ENCODE measurements around the gene WDPCP. TPM values are rescaled to one million over a fixed set of nuclear protein-coding genes. Genes with fewer than 3 reads are reported as not detected.
"Not testable (repeated sequence)": the region's sequence is repeated elsewhere in the genome, so short reads cannot be mapped to it uniquely, and the experiment has no call there.

WDPCP gene
- total RNA-seq, 1 donor from 2014 or later, result 24.5 TPM

DNA sequence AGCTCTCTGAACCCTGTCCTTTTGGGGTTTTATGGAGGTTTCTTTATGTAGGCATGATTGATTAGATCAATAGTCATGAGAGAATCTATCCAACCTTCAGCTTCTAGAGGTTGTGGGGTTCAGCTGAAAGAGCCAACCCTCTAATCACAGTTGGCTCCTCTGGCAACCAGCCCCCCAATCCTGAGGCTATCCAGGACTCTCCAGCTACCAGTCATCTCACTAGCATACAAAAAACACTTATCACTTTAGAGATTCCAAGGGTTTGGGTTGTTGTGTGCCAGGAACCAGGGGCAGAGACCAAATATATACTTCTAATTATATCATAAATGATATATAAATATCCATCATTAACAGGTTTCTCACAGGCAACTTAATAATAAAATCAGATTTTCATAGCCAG is 11.7 kb downstream of the WDPCP start:
- H3K36me3 ChIP-seq (ENCODE audit: control insufficient read depth in 3 of 3, insufficient read depth in 3 of 3, low read length in 3 of 3), result no peaks in the 10 kb centered on the region
- no peak overlapping the region for H3K9ac ChIP-seq (ENCODE audit: low read depth in 1 of 3, low read length in 3 of 3)
- no peak overlapping the region for H3K27ac ChIP-seq (ENCODE audit: low read depth, low read length)
- H3K4me3 ChIP-seq (ENCODE audit: low read length in 3 of 3), result no peak overlapping the region
- H3K9me3 ChIP-seq (ENCODE audit: control insufficient read depth in 3 of 3, low read length in 3 of 3), result no peaks in the 10 kb centered on the region
- H3K4me1 ChIP-seq (ENCODE audit: control insufficient read depth in 3 of 3, insufficient read depth in 3 of 3, low read length in 3 of 3), result no peaks in the 10 kb centered on the region
- H3K27me3 ChIP-seq (ENCODE audit: control insufficient read depth in 3 of 3, insufficient read depth in 3 of 3, low read length in 3 of 3), result no peaks in the 10 kb centered on the region

DNA sequence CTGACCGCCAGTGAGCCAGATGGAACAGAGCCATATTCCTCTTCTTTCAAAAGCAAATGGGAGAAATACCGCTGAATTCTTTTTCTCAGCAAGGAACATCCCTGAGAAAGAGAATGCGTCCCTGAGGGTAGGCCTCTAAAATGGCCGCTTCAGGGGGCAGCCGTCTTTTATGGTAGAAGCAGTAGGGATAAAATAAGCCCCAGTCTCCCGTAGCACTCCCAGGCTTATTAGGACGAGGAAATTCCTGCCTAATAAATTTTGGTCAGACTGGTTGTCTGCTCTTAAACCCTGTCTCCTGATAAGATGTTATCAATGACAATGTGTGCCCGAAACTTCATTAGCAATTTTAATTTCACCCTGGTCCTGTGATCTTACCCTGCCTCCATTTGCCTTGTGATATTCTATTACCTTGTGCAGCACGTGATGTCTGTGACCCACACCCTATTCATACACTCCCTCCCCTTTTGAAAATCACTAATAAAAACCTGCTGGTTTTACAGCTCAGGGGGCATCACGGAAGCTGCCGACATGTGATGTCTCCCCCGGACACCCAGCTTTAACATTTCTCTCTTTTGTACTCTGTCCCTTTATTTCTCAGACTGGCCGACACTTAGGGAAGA is 14.4 kb downstream of the WDPCP start:
- not testable (repeated sequence) for H3K4me3 ChIP-seq (ENCODE audit: low read length in 3 of 3); H3K9me3 ChIP-seq (ENCODE audit: control insufficient read depth in 3 of 3, low read length in 3 of 3); H3K27me3 ChIP-seq (ENCODE audit: control insufficient read depth in 3 of 3, insufficient read depth in 3 of 3, low read length in 3 of 3); H3K4me1 ChIP-seq (ENCODE audit: control insufficient read depth in 3 of 3, insufficient read depth in 3 of 3, low read length in 3 of 3); H3K9ac ChIP-seq (ENCODE audit: low read depth in 1 of 3, low read length in 3 of 3); H3K36me3 ChIP-seq (ENCODE audit: control insufficient read depth in 3 of 3, insufficient read depth in 3 of 3, low read length in 3 of 3); H3K27ac ChIP-seq (ENCODE audit: low read depth, low read length)

DNA sequence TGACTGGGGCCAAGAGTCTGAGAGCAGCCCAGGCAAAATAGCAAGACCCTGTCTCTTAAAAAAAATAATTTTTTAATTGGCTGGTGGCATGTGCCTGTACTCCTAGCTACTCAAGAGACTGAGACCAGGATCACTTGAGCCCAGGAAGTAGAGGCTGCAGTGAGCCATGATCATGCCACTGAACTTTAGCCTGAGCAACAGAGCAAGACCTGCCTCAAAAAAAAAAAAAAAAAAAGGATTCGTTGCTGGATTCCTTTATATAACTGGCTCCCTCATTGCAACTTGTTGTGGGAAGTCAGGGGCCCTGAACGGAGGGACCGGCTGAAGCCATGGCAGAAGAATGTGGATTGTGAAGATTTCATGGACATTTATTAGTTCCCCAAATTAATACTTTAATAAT is 15.3 kb downstream of the WDPCP start:
- H3K9ac ChIP-seq (ENCODE audit: low read depth in 1 of 3, low read length in 3 of 3); H3K4me3 ChIP-seq (ENCODE audit: low read length in 3 of 3); H3K27me3 ChIP-seq (ENCODE audit: control insufficient read depth in 3 of 3, insufficient read depth in 3 of 3, low read length in 3 of 3); H3K9me3 ChIP-seq (ENCODE audit: control insufficient read depth in 3 of 3, low read length in 3 of 3); H3K36me3 ChIP-seq (ENCODE audit: control insufficient read depth in 3 of 3, insufficient read depth in 3 of 3, low read length in 3 of 3); H3K4me1 ChIP-seq (ENCODE audit: control insufficient read depth in 3 of 3, insufficient read depth in 3 of 3, low read length in 3 of 3); H3K27ac ChIP-seq (ENCODE audit: low read depth, low read length): not testable (repeated sequence)

DNA sequence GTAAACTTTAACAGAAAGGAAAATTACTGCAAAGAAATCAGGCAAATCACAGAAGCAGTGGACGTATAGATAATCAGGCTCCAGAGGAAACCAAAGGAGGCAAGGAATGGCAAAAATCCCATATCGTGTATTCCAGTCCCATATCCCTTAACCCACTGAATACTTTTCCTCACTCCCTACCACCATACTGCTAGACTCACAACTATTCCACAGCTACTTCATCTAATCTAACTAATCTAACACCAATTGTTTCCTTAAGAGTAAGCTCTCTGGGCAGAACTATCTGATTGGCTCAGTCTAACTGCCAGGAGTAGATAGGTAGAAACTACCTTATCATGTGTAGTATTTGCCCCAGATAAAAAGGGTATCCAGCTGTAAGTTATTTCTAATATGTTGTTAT is 16.3 kb downstream of the WDPCP start:
- H3K27me3 ChIP-seq (ENCODE audit: control insufficient read depth in 3 of 3, insufficient read depth in 3 of 3, low read length in 3 of 3), result no peaks in the 10 kb centered on the region
- H3K9me3 ChIP-seq (ENCODE audit: control insufficient read depth in 3 of 3, low read length in 3 of 3), result no peaks in the 10 kb centered on the region
- H3K4me3 ChIP-seq (ENCODE audit: low read length in 3 of 3), result no peak overlapping the region
- H3K9ac ChIP-seq (ENCODE audit: low read depth in 1 of 3, low read length in 3 of 3), result no peak overlapping the region
- no peaks in the 10 kb centered on the region for H3K4me1 ChIP-seq (ENCODE audit: control insufficient read depth in 3 of 3, insufficient read depth in 3 of 3, low read length in 3 of 3)
- no peak overlapping the region for H3K27ac ChIP-seq (ENCODE audit: low read depth, low read length)
- H3K36me3 ChIP-seq (ENCODE audit: control insufficient read depth in 3 of 3, insufficient read depth in 3 of 3, low read length in 3 of 3), result no peaks in the 10 kb centered on the region

DNA sequence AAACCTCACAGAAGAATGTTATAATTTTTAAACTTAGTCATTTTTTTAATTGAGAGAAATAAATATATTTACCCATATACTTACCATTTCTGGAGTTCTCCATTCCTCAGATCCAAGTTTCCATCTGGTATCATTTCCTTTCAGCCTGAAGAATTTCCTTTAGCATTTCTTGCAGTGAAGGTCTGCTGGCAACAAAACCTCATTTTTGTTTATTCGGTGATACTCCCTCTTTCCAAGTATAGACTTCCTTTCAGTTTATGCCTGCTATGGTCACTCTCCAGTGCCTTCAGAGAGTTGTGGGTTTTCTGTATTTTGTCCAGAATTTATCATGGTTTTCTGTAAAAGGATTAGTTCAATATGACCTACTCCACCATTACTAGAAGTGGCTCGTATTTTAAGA is 17.0 kb downstream of the WDPCP start:
- Histone ChIP-seq H3K36me3 (ENCODE audit: control insufficient read depth in 3 of 3, insufficient read depth in 3 of 3, low read length in 3 of 3) (no peaks in the 10 kb centered on the region), H3K4me1 (ENCODE audit: control insufficient read depth in 3 of 3, insufficient read depth in 3 of 3, low read length in 3 of 3) (no peaks in the 10 kb centered on the region), H3K27ac (ENCODE audit: low read depth, low read length) (no peak overlapping the region), H3K4me3 (ENCODE audit: low read length in 3 of 3) (no peak overlapping the region), H3K9ac (ENCODE audit: low read depth in 1 of 3, low read length in 3 of 3) (no peak overlapping the region), H3K9me3 (ENCODE audit: control insufficient read depth in 3 of 3, low read length in 3 of 3) (no peaks in the 10 kb centered on the region), H3K27me3 (ENCODE audit: control insufficient read depth in 3 of 3, insufficient read depth in 3 of 3, low read length in 3 of 3) (no peaks in the 10 kb centered on the region)

DNA sequence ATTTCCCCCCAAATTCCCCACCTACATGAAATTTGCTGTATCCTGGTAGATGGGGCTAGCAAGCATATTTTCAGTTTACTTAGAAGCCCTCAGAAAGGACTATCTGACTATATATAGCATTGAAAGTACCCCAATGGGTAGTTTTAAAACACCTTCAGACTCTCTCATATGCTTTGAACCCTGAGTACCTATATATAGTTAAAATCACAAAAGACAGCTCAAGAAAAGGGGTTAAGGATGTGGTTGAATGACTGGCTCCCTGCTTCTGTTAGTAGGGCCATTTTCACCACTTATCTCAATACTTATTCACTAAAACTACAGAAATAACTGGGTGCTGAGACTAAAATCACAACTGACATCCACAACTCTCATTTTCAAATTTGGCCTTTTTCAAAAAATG is 18.5 kb downstream of the WDPCP start:
- Histone ChIP-seq H3K4me3 (ENCODE audit: low read length in 3 of 3) (no peak overlapping the region), H3K27me3 (ENCODE audit: control insufficient read depth in 3 of 3, insufficient read depth in 3 of 3, low read length in 3 of 3) (no peaks in the 10 kb centered on the region), H3K4me1 (ENCODE audit: control insufficient read depth in 3 of 3, insufficient read depth in 3 of 3, low read length in 3 of 3) (no peaks in the 10 kb centered on the region), H3K9ac (ENCODE audit: low read depth in 1 of 3, low read length in 3 of 3) (no peak overlapping the region), H3K36me3 (ENCODE audit: control insufficient read depth in 3 of 3, insufficient read depth in 3 of 3, low read length in 3 of 3) (no peaks in the 10 kb centered on the region), H3K9me3 (ENCODE audit: control insufficient read depth in 3 of 3, low read length in 3 of 3) (no peaks in the 10 kb centered on the region), H3K27ac (ENCODE audit: low read depth, low read length) (no peak overlapping the region)

DNA sequence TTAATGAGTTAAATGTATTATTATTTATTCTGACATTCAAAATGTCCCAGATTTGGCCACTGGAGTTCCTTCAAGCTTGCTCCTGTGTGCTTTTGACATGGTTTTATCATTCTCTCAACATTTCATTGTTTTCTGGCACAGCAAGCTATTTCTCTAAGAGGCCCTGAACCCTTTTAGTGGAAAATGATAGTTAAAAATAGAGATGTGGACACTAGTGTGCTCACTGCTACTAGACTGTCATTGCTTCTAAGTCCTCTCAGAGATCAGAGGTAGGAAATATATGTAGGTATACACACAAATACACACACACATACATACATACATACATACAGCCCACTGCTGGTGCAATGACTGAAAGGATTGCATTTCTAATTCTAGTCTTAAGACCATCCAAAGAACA is 25.5 kb downstream of the WDPCP start:
- H3K9me3 ChIP-seq (ENCODE audit: control insufficient read depth in 3 of 3, low read length in 3 of 3), result no peaks in the 10 kb centered on the region
- H3K9ac ChIP-seq (ENCODE audit: low read depth in 1 of 3, low read length in 3 of 3), result no peak overlapping the region
- H3K4me1 ChIP-seq (ENCODE audit: control insufficient read depth in 3 of 3, insufficient read depth in 3 of 3, low read length in 3 of 3), result no peaks in the 10 kb centered on the region
- H3K27me3 ChIP-seq (ENCODE audit: control insufficient read depth in 3 of 3, insufficient read depth in 3 of 3, low read length in 3 of 3), result no peaks in the 10 kb centered on the region
- H3K27ac ChIP-seq (ENCODE audit: low read depth, low read length), result no peak overlapping the region
- H3K4me3 ChIP-seq (ENCODE audit: low read length in 3 of 3), result no peak overlapping the region
- no peaks in the 10 kb centered on the region for H3K36me3 ChIP-seq (ENCODE audit: control insufficient read depth in 3 of 3, insufficient read depth in 3 of 3, low read length in 3 of 3)

DNA sequence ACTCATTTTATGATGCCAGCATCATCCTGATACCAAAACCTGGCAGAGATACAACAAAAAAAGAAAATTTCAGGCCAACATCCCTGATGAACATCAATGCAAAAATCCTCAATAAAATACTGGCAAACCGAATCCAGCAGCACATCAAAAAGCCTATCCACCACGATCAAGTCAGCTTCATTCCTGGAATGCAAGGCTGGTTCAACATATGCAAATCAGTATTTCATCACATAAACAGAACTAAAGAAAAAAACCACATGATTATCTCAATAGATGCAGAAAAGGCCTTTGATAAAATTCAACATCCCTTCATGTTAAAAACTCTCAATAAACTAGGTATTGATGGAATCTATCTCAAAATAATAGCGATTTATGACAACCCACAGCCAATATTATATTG is 29.4 kb downstream of the WDPCP start:
- H3K27ac ChIP-seq (ENCODE audit: low read depth, low read length); H3K4me3 ChIP-seq (ENCODE audit: low read length in 3 of 3); H3K9me3 ChIP-seq (ENCODE audit: control insufficient read depth in 3 of 3, low read length in 3 of 3); H3K4me1 ChIP-seq (ENCODE audit: control insufficient read depth in 3 of 3, insufficient read depth in 3 of 3, low read length in 3 of 3); H3K36me3 ChIP-seq (ENCODE audit: control insufficient read depth in 3 of 3, insufficient read depth in 3 of 3, low read length in 3 of 3); H3K27me3 ChIP-seq (ENCODE audit: control insufficient read depth in 3 of 3, insufficient read depth in 3 of 3, low read length in 3 of 3); H3K9ac ChIP-seq (ENCODE audit: low read depth in 1 of 3, low read length in 3 of 3): not testable (repeated sequence)

DNA sequence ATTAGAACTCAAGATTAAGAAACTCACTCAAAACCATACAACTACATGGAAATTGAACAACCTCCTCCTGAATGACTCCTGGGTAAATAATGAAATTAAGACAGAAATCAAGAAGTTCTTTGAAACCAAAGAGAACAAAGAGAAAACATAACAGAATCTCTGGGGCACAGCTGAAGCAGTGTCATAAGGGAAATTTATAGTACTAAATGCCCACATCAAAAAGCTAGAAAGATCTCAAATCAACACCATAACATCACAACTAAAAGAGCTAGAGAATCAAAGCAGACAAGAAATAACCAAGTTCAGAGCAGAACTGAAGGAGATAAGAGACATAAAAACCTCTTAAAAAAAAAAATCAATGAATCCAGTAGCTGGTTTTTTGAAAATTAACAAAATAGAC is 30.5 kb downstream of the WDPCP start:
- H3K36me3 ChIP-seq (ENCODE audit: control insufficient read depth in 3 of 3, insufficient read depth in 3 of 3, low read length in 3 of 3); H3K27me3 ChIP-seq (ENCODE audit: control insufficient read depth in 3 of 3, insufficient read depth in 3 of 3, low read length in 3 of 3); H3K4me1 ChIP-seq (ENCODE audit: control insufficient read depth in 3 of 3, insufficient read depth in 3 of 3, low read length in 3 of 3); H3K27ac ChIP-seq (ENCODE audit: low read depth, low read length); H3K9ac ChIP-seq (ENCODE audit: low read depth in 1 of 3, low read length in 3 of 3); H3K9me3 ChIP-seq (ENCODE audit: control insufficient read depth in 3 of 3, low read length in 3 of 3); H3K4me3 ChIP-seq (ENCODE audit: low read length in 3 of 3): not testable (repeated sequence)

DNA sequence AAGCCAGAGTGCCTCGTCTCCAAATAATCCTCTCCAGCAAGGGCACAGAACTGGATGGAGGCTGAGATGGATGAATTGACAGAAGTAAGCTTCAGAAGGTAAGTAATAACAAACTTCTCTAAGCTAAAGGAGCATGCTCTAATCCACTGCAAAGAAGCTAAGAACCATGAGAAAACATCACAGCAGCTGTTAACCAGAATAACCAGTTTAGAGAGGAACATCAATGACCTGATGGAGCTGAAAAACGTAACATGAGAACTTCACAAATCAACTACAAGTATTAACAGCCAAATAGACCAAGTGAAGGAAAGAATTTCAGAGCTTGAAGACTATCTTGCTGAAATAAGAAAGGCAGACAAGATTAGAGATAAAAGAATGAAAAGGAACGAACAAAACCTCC is 32.3 kb downstream of the WDPCP start:
- no peak overlapping the region for H3K9ac ChIP-seq (ENCODE audit: low read depth in 1 of 3, low read length in 3 of 3)
- H3K36me3 ChIP-seq (ENCODE audit: control insufficient read depth in 3 of 3, insufficient read depth in 3 of 3, low read length in 3 of 3), result no peaks in the 10 kb centered on the region
- peaks cover 0 to 3% (median 0%) of the 10 kb centered on the region in 3 donors for H3K4me1 ChIP-seq (ENCODE audit: control insufficient read depth in 3 of 3, insufficient read depth in 3 of 3, low read length in 3 of 3)
- no peak overlapping the region for H3K4me3 ChIP-seq (ENCODE audit: low read length in 3 of 3)
- H3K9me3 ChIP-seq (ENCODE audit: control insufficient read depth in 3 of 3, low read length in 3 of 3), result no peaks in the 10 kb centered on the region
- H3K27ac ChIP-seq (ENCODE audit: low read depth, low read length), result no peak overlapping the region
- no peaks in the 10 kb centered on the region for H3K27me3 ChIP-seq (ENCODE audit: control insufficient read depth in 3 of 3, insufficient read depth in 3 of 3, low read length in 3 of 3)

DNA sequence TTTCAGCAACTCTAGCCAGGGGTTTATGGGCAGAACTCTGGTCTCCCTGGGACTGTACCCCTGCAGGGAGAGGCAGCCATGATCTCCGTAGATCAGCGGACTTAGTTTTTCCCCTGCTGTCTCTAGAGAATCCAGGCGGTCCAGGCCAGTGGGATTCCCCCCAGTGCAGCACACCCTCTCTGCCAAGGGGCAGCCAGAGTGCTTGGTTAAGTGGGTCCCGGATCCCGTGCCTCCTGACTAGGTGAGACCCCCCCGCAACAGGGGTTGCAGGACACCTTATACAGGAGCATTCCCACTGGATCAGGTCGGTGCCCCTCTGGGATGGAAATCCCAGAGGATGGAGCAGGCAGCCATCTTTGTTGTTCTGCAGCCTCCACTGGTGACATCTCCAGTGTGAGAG is 33.0 kb downstream of the WDPCP start:
- H3K9ac ChIP-seq (ENCODE audit: low read depth in 1 of 3, low read length in 3 of 3), result no peak overlapping the region
- H3K9me3 ChIP-seq (ENCODE audit: control insufficient read depth in 3 of 3, low read length in 3 of 3), result no peaks in the 10 kb centered on the region
- H3K27me3 ChIP-seq (ENCODE audit: control insufficient read depth in 3 of 3, insufficient read depth in 3 of 3, low read length in 3 of 3), result no peaks in the 10 kb centered on the region
- no peak overlapping the region for H3K4me3 ChIP-seq (ENCODE audit: low read length in 3 of 3)
- peaks cover 0 to 3% (median 0%) of the 10 kb centered on the region in 3 donors for H3K4me1 ChIP-seq (ENCODE audit: control insufficient read depth in 3 of 3, insufficient read depth in 3 of 3, low read length in 3 of 3)
- no peaks in the 10 kb centered on the region for H3K36me3 ChIP-seq (ENCODE audit: control insufficient read depth in 3 of 3, insufficient read depth in 3 of 3, low read length in 3 of 3)
- H3K27ac ChIP-seq (ENCODE audit: low read depth, low read length), result no peak overlapping the region

Data from skeletal muscle tissue (tissue), 4 donors.